GM19372 (cell line): ENCODE results near the gene G0S2.

Experiments used
- ATAC-seq: cut with Tn5 transposase; IDR thresholded peaks from one replicate; pipeline ENCODE4 v1.9.1; 2021; ENCODE audit warnings: mild to moderate bottlenecking, low read depth, moderate library complexity; ENCODE audit not compliant: unreplicated experiment

Gene G0S2

GRCh38 chr1:209710093-209710492 lies 34.9 kb downstream of the G0S2 start:
- peak; percentile 59 for ATAC-seq

- no peak for ATAC-seq
Measured at GRCh38 chr1:209710847-209711246, 35.6 kb downstream of the G0S2 start.

GRCh38 chr1:209714338-209714737 lies 39.1 kb downstream of the G0S2 start:
- ATAC-seq, result no peak

- ATAC-seq, result no peak
Measured at GRCh38 chr1:209715314-209715713, 40.1 kb downstream of the G0S2 start.

- ATAC-seq, result no peak
Measured at GRCh38 chr1:209717818-209718217, 42.6 kb downstream of the G0S2 start.

- ATAC-seq, result no peak
Measured at GRCh38 chr1:209720326-209720725, 45.1 kb downstream of the G0S2 start.

GRCh38 chr1:209720826-209721225 lies 45.6 kb downstream of the G0S2 start:
- no peak for ATAC-seq

- no peak for ATAC-seq
Measured at GRCh38 chr1:209721323-209721722, 46.1 kb downstream of the G0S2 start.

- ATAC-seq, result no peak
Measured at GRCh38 chr1:209723265-209723664, 48.1 kb downstream of the G0S2 start.

GRCh38 chr1:209723756-209724693 lies 48.8 kb downstream of the G0S2 start:
- ATAC-seq, result no peak
